DOHH2 (cell line): ENCODE results near the gene ZNF319.

Source experiments
- H3F3A ChIP-seq: fragments of 200-600 bp; sonication (generic), shearing (Covaris generic); 2 replicates; pipeline ENCODE4 v1.6.0; 2016; ENCODE audit warnings: antibody characterized with exemption, mild to moderate bottlenecking; ENCODE audit not compliant: control insufficient read depth, insufficient read depth
- H3K27ac ChIP-seq: fragments of 200-600 bp; sonication (generic); 2 replicates; pipeline ENCODE4 v1.5.1; 2014; ENCODE audit warnings: low read depth, mild to moderate bottlenecking, low read length, moderate library complexity
- H3K27me3 ChIP-seq: fragments of 200-600 bp; sonication (generic); 2 replicates; pipeline ENCODE4 v1.6.1; 2014; ENCODE audit warnings: mild to moderate bottlenecking, low read length, mixed read lengths; ENCODE audit not compliant: control insufficient read depth
- H3K36me3 ChIP-seq: fragments of 200-600 bp; sonication (generic); 2 replicates; pipeline ENCODE4 v1.6.1; 2014; ENCODE audit warnings: mild to moderate bottlenecking, low read length, moderate library complexity, mixed read lengths; ENCODE audit not compliant: control insufficient read depth
- H3K4me1 ChIP-seq: fragments of 200-600 bp; sonication (generic); 2 replicates; pipeline ENCODE4 v1.6.1; 2014; ENCODE audit warnings: mild to moderate bottlenecking, low read length, mixed read lengths; ENCODE audit not compliant: control insufficient read depth
- H3K4me2 ChIP-seq: fragments of 200-600 bp; sonication (generic); 2 replicates; pipeline ENCODE4 v1.6.0; 2014; ENCODE audit warnings: mild to moderate bottlenecking, low read length, moderate library complexity
- H3K4me3 ChIP-seq: fragments of 200-600 bp; sonication (generic); 2 replicates; pipeline ENCODE4 v1.5.1; 2014; ENCODE audit warnings: mild to moderate bottlenecking, low read length, mixed read lengths
- H3K79me2 ChIP-seq: fragments of 200-600 bp; sonication (generic); 2 replicates; pipeline ENCODE4 v1.6.1; 2014; ENCODE audit warnings: mild to moderate bottlenecking, low read length, mixed read lengths; ENCODE audit not compliant: control insufficient read depth
- H3K9me2 ChIP-seq: fragments of 200-600 bp; sonication (generic); replicated peaks from 2 replicates; pipeline ENCODE4 v1.6.1; 2014; ENCODE audit warnings: mild to moderate bottlenecking, low read length, mixed read lengths; ENCODE audit not compliant: control insufficient read depth
- H3K9me3 ChIP-seq: fragments of 200-600 bp; sonication (generic); 2 replicates; pipeline ENCODE4 v1.6.1; 2014; ENCODE audit warnings: antibody characterized with exemption, low read length, mixed read lengths; ENCODE audit not compliant: control insufficient read depth, insufficient read depth
- H4K20me1 ChIP-seq: fragments of 200-600 bp; sonication (generic); 2 replicates; pipeline ENCODE4 v1.6.0; 2014; ENCODE audit warnings: low read depth, mild to moderate bottlenecking, antibody characterized with exemption, low read length, moderate library complexity; ENCODE audit not compliant: control insufficient read depth, insufficient read depth
- CTCF ChIP-seq: fragments of 200-600 bp; sonication (generic); IDR thresholded peaks from one replicate; pipeline ENCODE4 v1.5.1; 2014; ENCODE audit warnings: antibody characterized with exemption, mild to moderate bottlenecking, low read depth, low read length; ENCODE audit not compliant: poor library complexity, severe bottlenecking
- EZH2phosphoT487 ChIP-seq: fragments of 200-600 bp; sonication (generic); IDR thresholded peaks from 2 replicates; pipeline ENCODE4 v1.6.1; 2017; ENCODE audit warnings: borderline replicate concordance, mild to moderate bottlenecking, antibody characterized with exemption, low read length, moderate library complexity, mixed read lengths

The ZNF319 gene

GRCh38 chr16:57997176-57997527 lies 3.3 kb downstream of the ZNF319 start:
- TF ChIP-seq CTCF, result no peak
- TF ChIP-seq EZH2phosphoT487, result no peak
- Histone ChIP-seq H4K20me1 (peaks cover 6% of the 10 kb centered on the region; the same call in 1 of the 2 replicates), H3K27ac (no peak overlapping the region), H3K27me3 (no peaks in the 10 kb centered on the region), H3K9me3 (no peaks in the 10 kb centered on the region), H3K4me2 (no peak overlapping the region), H3K79me2 (peaks cover 22% of the 10 kb centered on the region), H3K36me3 (peaks cover 35% of the 10 kb centered on the region), H3K4me1 (peaks cover 22% of the 10 kb centered on the region), H3K9me2 (no peaks in the 10 kb centered on the region), H3F3A (peaks cover 7% of the 10 kb centered on the region; the same call in 1 of the 2 replicates), H3K4me3 (no peak overlapping the region)

GRCh38 chr16:57996406-57997175 lies 3.9 kb downstream of the ZNF319 start:
- no peaks in the 10 kb centered on the region for H3K9me2 ChIP-seq
- TF ChIP-seq EZH2phosphoT487 (no peak), CTCF (no peak)
- peaks cover 17% of the 10 kb centered on the region for H3K4me1 ChIP-seq
- peaks cover 7% of the 10 kb centered on the region; the same call in 1 of the 2 replicates for H3F3A ChIP-seq
- H3K27me3 ChIP-seq, result no peaks in the 10 kb centered on the region
- no peak overlapping the region for H3K27ac ChIP-seq
- peaks cover 6% of the 10 kb centered on the region; the same call in 1 of the 2 replicates for H4K20me1 ChIP-seq
- no peak overlapping the region for H3K4me3 ChIP-seq
- no peaks in the 10 kb centered on the region for H3K9me3 ChIP-seq
- H3K4me2 ChIP-seq, result no peak overlapping the region
- H3K79me2 ChIP-seq, result peaks cover 17% of the 10 kb centered on the region
- H3K36me3 ChIP-seq, result peaks cover 35% of the 10 kb centered on the region

- H3K4me1 ChIP-seq, result peaks cover 15% of the 10 kb centered on the region
- H3K27me3 ChIP-seq, result no peaks in the 10 kb centered on the region
- H3K4me3 ChIP-seq, result no peak overlapping the region
- no peaks in the 10 kb centered on the region for H3K9me2 ChIP-seq
- peaks cover 15% of the 10 kb centered on the region for H3K79me2 ChIP-seq
- no peaks in the 10 kb centered on the region for H3K9me3 ChIP-seq
- peaks cover 35% of the 10 kb centered on the region for H3K36me3 ChIP-seq
- peaks cover 7% of the 10 kb centered on the region; the same call in 1 of the 2 replicates for H3F3A ChIP-seq
- H3K4me2 ChIP-seq, result no peak overlapping the region
- H4K20me1 ChIP-seq, result peaks cover 6% of the 10 kb centered on the region; the same call in 1 of the 2 replicates
- no peak for TF ChIP-seq CTCF
- TF ChIP-seq EZH2phosphoT487, result no peak
- H3K27ac ChIP-seq, result no peak overlapping the region
These were observed 4.6 kb downstream of the ZNF319 start for GRCh38 chr16:57995721-57996405.
